Activated T-cell treated with anti-CD3 and anti-CD28 coated beads, Interleukin-2, amount 50 U/mL, for 72 hours (primary cell): ENCODE results near the gene SERPINF2. TPM values are rescaled to one million over a fixed set of nuclear protein-coding genes. Genes with fewer than 3 reads are reported as not detected.
"Not testable (repeated sequence)": the region's sequence is repeated elsewhere in the genome, so short reads cannot be mapped to it uniquely, and the experiment has no call there.

Experiments used
- ATAC-seq, 2 donors: fragments of 150-1000 bp; cut with Tn5 transposase; replicated peaks in 1 of 2; 2 replicates each; pipeline ENCODE4 v1.10.0; 2021; ENCODE audit warnings: moderate library complexity in 2 of 2, mild to moderate bottlenecking in 1 of 2
- DNase-seq, 2 donors: peaks; one replicate each; pipeline ENCODE4 v3.0.0; 2021 to 2022; ENCODE audit warnings: mixed read lengths in 1 of 2
- H3K27ac Mint-ChIP-seq: one replicate; pipeline ENCODE4 v1.8.0; 2022; ENCODE audit warnings: mild to moderate bottlenecking, moderate library complexity, mixed read lengths
- H3K27me3 Mint-ChIP-seq: one replicate; pipeline ENCODE4 v1.8.0; 2022; ENCODE audit warnings: low read depth, mixed read lengths
- H3K36me3 Mint-ChIP-seq, 2 donors: one replicate each; pipeline ENCODE4 v1.8.0; 2022; ENCODE audit warnings: mixed read lengths in 2 of 2, mild to moderate bottlenecking in 1 of 2; ENCODE audit not compliant: insufficient read depth in 2 of 2
- H3K4me1 Mint-ChIP-seq: one replicate; pipeline ENCODE4 v1.8.0; 2022; ENCODE audit warnings: low read depth, mixed read lengths
- H3K4me3 Mint-ChIP-seq, 2 donors: one replicate each; pipeline ENCODE4 v1.8.0; 2022; ENCODE audit warnings: mild to moderate bottlenecking in 2 of 2, mixed read lengths in 2 of 2, moderate library complexity in 2 of 2
- H3K9me3 Mint-ChIP-seq, 2 donors: one replicate each; pipeline ENCODE4 v1.8.0; 2022; ENCODE audit warnings: mixed read lengths in 2 of 2
- total RNA-seq, 2 donors: library from RNA; stranded (reverse); gene quantifications; one replicate each; pipeline ENCODE4 v1.2.3, GENCODE V29; 2022

SERPINF2 gene
- total RNA-seq, 2 donors from 2014 or later, result 0.89 to 1.6 TPM

GRCh38 chr17:1765576-1765975, 22.9 kb downstream of the SERPINF2 start:
- no peaks in the 10 kb centered on the region for H3K9me3 Mint-ChIP-seq
- ATAC-seq, result no peak
- no peaks in the 10 kb centered on the region for H3K27me3 Mint-ChIP-seq
- no peak for DNase-seq
- H3K4me1 Mint-ChIP-seq, result peaks cover 45% of the 10 kb centered on the region
- H3K27ac Mint-ChIP-seq, result no peak overlapping the region
- no peak overlapping the region for H3K4me3 Mint-ChIP-seq
- no peaks in the 10 kb centered on the region for H3K36me3 Mint-ChIP-seq

GRCh38 chr17:1766382-1767135, 23.9 kb downstream of the SERPINF2 start:
- ATAC-seq, result no peak
- Mint-ChIP-seq H3K9me3 (no peaks in the 10 kb centered on the region), H3K4me3 (no peak overlapping the region), H3K27me3 (no peaks in the 10 kb centered on the region), H3K36me3 (no peaks in the 10 kb centered on the region), H3K4me1 (peaks cover 43% of the 10 kb centered on the region), H3K27ac (no peak overlapping the region)
- no peak for DNase-seq

GRCh38 chr17:1767358-1767757, 24.7 kb downstream of the SERPINF2 start:
- Mint-ChIP-seq H3K4me3 (no peak overlapping the region), H3K4me1 (peaks cover 35% of the 10 kb centered on the region), H3K36me3 (no peaks in the 10 kb centered on the region), H3K9me3 (no peaks in the 10 kb centered on the region), H3K27ac (no peak overlapping the region), H3K27me3 (no peaks in the 10 kb centered on the region)
- ATAC-seq (no peak), DNase-seq (no peak)

- peak; percentile 45 to 47 for ATAC-seq
- Mint-ChIP-seq H3K27ac (no peak overlapping the region), H3K36me3 (no peaks in the 10 kb centered on the region), H3K27me3 (no peaks in the 10 kb centered on the region), H3K4me3 (peak overlapping the region; percentile 7 to 52), H3K9me3 (no peaks in the 10 kb centered on the region), H3K4me1 (peaks cover 15% of the 10 kb centered on the region)
- DNase-seq, result peak in 1 of 2 donors; percentile 13
Observed at GRCh38 chr17:1769822-1770477, 27.3 kb downstream of the SERPINF2 start.

GRCh38 chr17:1773000-1773695, 30.5 kb downstream of the SERPINF2 start:
- not testable (repeated sequence) for H3K4me3 Mint-ChIP-seq, H3K27me3 Mint-ChIP-seq, H3K27ac Mint-ChIP-seq, H3K9me3 Mint-ChIP-seq, H3K36me3 Mint-ChIP-seq, DNase-seq
- peak in 1 of 2 donors; percentile 35 for ATAC-seq
- H3K4me1 Mint-ChIP-seq, result peaks cover 11% of the 10 kb centered on the region

GRCh38 chr17:1773696-1774181, 31.1 kb downstream of the SERPINF2 start:
- no peaks in the 10 kb centered on the region for H3K27me3 Mint-ChIP-seq
- H3K36me3 Mint-ChIP-seq, result no peaks in the 10 kb centered on the region
- H3K4me1 Mint-ChIP-seq, result peaks cover 11% of the 10 kb centered on the region
- H3K27ac Mint-ChIP-seq, result no peak overlapping the region
- DNase-seq (no peak), ATAC-seq (no peak)
- H3K4me3 Mint-ChIP-seq, result no peak overlapping the region
- no peaks in the 10 kb centered on the region for H3K9me3 Mint-ChIP-seq

- Mint-ChIP-seq H3K4me1 (peaks cover 7% of the 10 kb centered on the region), H3K4me3 (no peak overlapping the region), H3K27me3 (no peaks in the 10 kb centered on the region), H3K36me3 (no peaks in the 10 kb centered on the region), H3K27ac (peak overlapping the region; percentile 28), H3K9me3 (no peaks in the 10 kb centered on the region)
- ATAC-seq (no peak), DNase-seq (no peak)
Observed at GRCh38 chr17:1774390-1775176, 31.9 kb downstream of the SERPINF2 start.

GRCh38 chr17:1776328-1776727, 33.7 kb downstream of the SERPINF2 start:
- Mint-ChIP-seq H3K27me3 (no peaks in the 10 kb centered on the region), H3K4me3 (no peak overlapping the region), H3K27ac (no peak overlapping the region), H3K4me1 (no peaks in the 10 kb centered on the region), H3K36me3 (no peaks in the 10 kb centered on the region), H3K9me3 (no peaks in the 10 kb centered on the region)
- ATAC-seq (no peak), DNase-seq (no peak)

GRCh38 chr17:1776857-1777256, 34.2 kb downstream of the SERPINF2 start:
- Mint-ChIP-seq H3K27ac (no peak overlapping the region), H3K9me3 (no peaks in the 10 kb centered on the region), H3K4me1 (no peaks in the 10 kb centered on the region), H3K27me3 (no peaks in the 10 kb centered on the region), H3K36me3 (no peaks in the 10 kb centered on the region), H3K4me3 (no peak overlapping the region)
- no peak for DNase-seq
- ATAC-seq, result no peak

- Mint-ChIP-seq H3K27me3 (no peaks in the 10 kb centered on the region), H3K27ac (no peak overlapping the region), H3K36me3 (peaks cover 0 to 3% of the 10 kb centered on the region in 2 donors), H3K4me1 (no peaks in the 10 kb centered on the region), H3K4me3 (no peak overlapping the region), H3K9me3 (no peaks in the 10 kb centered on the region)
- ATAC-seq (no peak), DNase-seq (no peak)
Observed at GRCh38 chr17:1779571-1780131, 37.0 kb downstream of the SERPINF2 start.

GRCh38 chr17:1782171-1782567, 39.5 kb downstream of the SERPINF2 start:
- H3K27ac Mint-ChIP-seq, result no peak overlapping the region
- no peak overlapping the region for H3K4me3 Mint-ChIP-seq
- DNase-seq (no peak), ATAC-seq (no peak)
- no peaks in the 10 kb centered on the region for H3K4me1 Mint-ChIP-seq
- no peaks in the 10 kb centered on the region for H3K9me3 Mint-ChIP-seq
- peaks cover under 1 to 6% of the 10 kb centered on the region in 2 donors for H3K36me3 Mint-ChIP-seq
- no peaks in the 10 kb centered on the region for H3K27me3 Mint-ChIP-seq

GRCh38 chr17:1783271-1783670, 40.6 kb downstream of the SERPINF2 start:
- no peak overlapping the region for H3K27ac Mint-ChIP-seq

More at GRCh38 chr17:1783271-1783670, 40.6 kb downstream of the SERPINF2 start:
- no peak for ATAC-seq
- Mint-ChIP-seq H3K36me3 (peaks cover 3 to 6% of the 10 kb centered on the region in 2 donors), H3K4me3 (no peak overlapping the region), H3K9me3 (no peaks in the 10 kb centered on the region), H3K4me1 (no peaks in the 10 kb centered on the region), H3K27me3 (no peaks in the 10 kb centered on the region)
- DNase-seq, result no peak
